Left ventricle myocardium inferior (tissue), 1 donor: Measurements from ENCODE around the gene NDUFA5. TPM values are rescaled to one million over a fixed set of nuclear protein-coding genes. Genes with fewer than 3 reads are reported as not detected.

Experiments
- DNase-seq: peaks from one replicate; pipeline ENCODE4 v3.0.0-alpha.2; 2020
- H3K27ac ChIP-seq: fragments of 200-600 bp; replicated peaks from 2 replicates; pipeline ENCODE4 v1.8.0; 2021
- H3K27me3 ChIP-seq: fragments of 200-600 bp; 2 replicates; pipeline ENCODE4 v1.8.0; 2021; ENCODE audit warnings: low read depth
- H3K36me3 ChIP-seq: fragments of 200-600 bp; 2 replicates; pipeline ENCODE4 v1.8.0; 2021
- H3K4me1 ChIP-seq: fragments of 200-600 bp; 2 replicates; pipeline ENCODE4 v1.8.0; 2021
- H3K4me3 ChIP-seq: fragments of 200-600 bp; 2 replicates; pipeline ENCODE4 v1.8.0; 2021; ENCODE audit warnings: mild to moderate bottlenecking, moderate library complexity
- H3K9me3 ChIP-seq: fragments of 200-600 bp; replicated peaks from 2 replicates; pipeline ENCODE4 v1.8.0; 2021
- intact Hi-C: fragments of 100-400 bp; cut with micrococcal nuclease; formaldehyde crosslinking; loops from one replicate; pipeline ENCODE4 v1.11.0; 2022
- total RNA-seq: library from RNA; stranded (reverse); fragmentation: NEBNext Ultra II Directional; extraction: Animal tissue kit (Norgen Biotek cat#: 25700); gene quantifications from one replicate; pipeline ENCODE4 v1.2.1, GENCODE V29; 2021
- TF ChIP-seq, protein P1 (sequence below): fragments of 200-600 bp; IDR thresholded peaks from 2 replicates; pipeline ENCODE4 v1.8.0; 2021; ENCODE audit warnings: antibody characterized with exemption, mild to moderate bottlenecking, borderline replicate concordance
- donor health status: DM: no; HTN: yes; CAD: no; lungs with severe emphysema.

Gene NDUFA5
- total RNA-seq, 1 donor from 2014 or later, result 378 TPM

- H3K9me3 ChIP-seq, result peaks cover 13% of the 10 kb centered on the region
- H3K27me3 ChIP-seq, result no peaks in the 10 kb centered on the region
- TF ChIP-seq, protein P1, sequence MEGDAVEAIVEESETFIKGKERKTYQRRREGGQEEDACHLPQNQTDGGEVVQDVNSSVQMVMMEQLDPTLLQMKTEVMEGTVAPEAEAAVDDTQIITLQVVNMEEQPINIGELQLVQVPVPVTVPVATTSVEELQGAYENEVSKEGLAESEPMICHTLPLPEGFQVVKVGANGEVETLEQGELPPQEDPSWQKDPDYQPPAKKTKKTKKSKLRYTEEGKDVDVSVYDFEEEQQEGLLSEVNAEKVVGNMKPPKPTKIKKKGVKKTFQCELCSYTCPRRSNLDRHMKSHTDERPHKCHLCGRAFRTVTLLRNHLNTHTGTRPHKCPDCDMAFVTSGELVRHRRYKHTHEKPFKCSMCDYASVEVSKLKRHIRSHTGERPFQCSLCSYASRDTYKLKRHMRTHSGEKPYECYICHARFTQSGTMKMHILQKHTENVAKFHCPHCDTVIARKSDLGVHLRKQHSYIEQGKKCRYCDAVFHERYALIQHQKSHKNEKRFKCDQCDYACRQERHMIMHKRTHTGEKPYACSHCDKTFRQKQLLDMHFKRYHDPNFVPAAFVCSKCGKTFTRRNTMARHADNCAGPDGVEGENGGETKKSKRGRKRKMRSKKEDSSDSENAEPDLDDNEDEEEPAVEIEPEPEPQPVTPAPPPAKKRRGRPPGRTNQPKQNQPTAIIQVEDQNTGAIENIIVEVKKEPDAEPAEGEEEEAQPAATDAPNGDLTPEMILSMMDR, result no peak
- H3K27ac ChIP-seq, result no peak overlapping the region
- no peaks in the 10 kb centered on the region for H3K36me3 ChIP-seq
- H3K4me3 ChIP-seq, result no peak overlapping the region
- DNase-seq, result no peak
- intact Hi-C loops, result no loop called here
- no peaks in the 10 kb centered on the region for H3K4me1 ChIP-seq
Observed at GRCh38 chr7:123500878-123501489, 56.6 kb downstream of the NDUFA5 start.

GRCh38 chr7:123499211-123499970 is 58.2 kb downstream of the NDUFA5 start:
- intact Hi-C loops, result no loop called here
- TF ChIP-seq, protein P1, result no peak
- DNase-seq, result no peak
- H3K27me3 ChIP-seq, result no peaks in the 10 kb centered on the region
- no peaks in the 10 kb centered on the region for H3K36me3 ChIP-seq
- H3K4me1 ChIP-seq, result no peaks in the 10 kb centered on the region
- H3K27ac ChIP-seq, result no peak overlapping the region
- no peaks in the 10 kb centered on the region for H3K9me3 ChIP-seq
- no peak overlapping the region for H3K4me3 ChIP-seq

DNA sequence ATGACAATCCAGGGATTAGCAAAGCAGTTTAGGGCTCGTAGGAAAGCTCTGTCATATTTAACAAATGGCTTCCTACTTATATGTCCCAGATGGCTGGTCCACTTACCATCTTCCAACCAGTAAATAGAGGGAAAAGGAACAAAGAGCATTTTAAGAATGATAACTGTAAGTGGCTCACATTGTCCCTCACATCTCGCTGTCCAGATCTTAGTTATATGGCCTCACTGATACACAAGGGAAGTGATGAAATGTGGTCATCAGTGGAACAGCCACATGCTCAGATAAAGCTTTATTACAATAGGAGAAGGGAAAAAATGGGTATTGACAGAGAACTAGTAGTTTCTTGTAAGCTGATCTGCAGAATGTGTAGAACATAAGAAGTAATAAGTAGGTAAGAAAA is 59.0 kb downstream of the NDUFA5 start:
- intact Hi-C loops, result no loop called here
- Histone ChIP-seq H3K27me3 (no peaks in the 10 kb centered on the region), H3K36me3 (no peaks in the 10 kb centered on the region), H3K4me3 (no peak overlapping the region), H3K9me3 (no peaks in the 10 kb centered on the region), H3K4me1 (no peaks in the 10 kb centered on the region), H3K27ac (no peak overlapping the region)
- TF ChIP-seq, protein P1, result no peak
- DNase-seq, result no peak

DNA sequence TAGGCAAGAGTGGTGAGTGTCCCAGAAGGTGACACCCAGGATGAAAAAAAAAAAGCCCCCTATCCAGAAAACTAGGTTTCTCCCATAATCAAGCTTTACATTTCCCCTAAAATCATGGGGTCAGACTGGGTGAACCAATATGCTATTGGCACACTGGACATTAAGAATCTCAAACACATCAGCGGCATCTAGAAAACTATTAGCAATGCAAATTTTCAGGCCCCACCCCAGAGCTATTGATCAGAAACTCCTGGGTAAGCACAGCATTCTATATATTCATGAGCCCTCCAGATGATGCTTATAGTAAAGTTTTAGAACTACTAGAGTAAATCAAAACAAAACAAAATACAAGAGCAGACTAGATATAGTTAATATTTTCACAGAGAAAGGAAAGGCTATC is 59.6 kb downstream of the NDUFA5 start:
- no peaks in the 10 kb centered on the region for H3K4me1 ChIP-seq
- no peak for DNase-seq
- H3K36me3 ChIP-seq, result no peaks in the 10 kb centered on the region
- H3K27ac ChIP-seq, result no peak overlapping the region
- TF ChIP-seq, protein P1, result no peak
- intact Hi-C loops, result no loop called here
- no peaks in the 10 kb centered on the region for H3K9me3 ChIP-seq
- H3K27me3 ChIP-seq, result no peaks in the 10 kb centered on the region
- no peak overlapping the region for H3K4me3 ChIP-seq

DNA sequence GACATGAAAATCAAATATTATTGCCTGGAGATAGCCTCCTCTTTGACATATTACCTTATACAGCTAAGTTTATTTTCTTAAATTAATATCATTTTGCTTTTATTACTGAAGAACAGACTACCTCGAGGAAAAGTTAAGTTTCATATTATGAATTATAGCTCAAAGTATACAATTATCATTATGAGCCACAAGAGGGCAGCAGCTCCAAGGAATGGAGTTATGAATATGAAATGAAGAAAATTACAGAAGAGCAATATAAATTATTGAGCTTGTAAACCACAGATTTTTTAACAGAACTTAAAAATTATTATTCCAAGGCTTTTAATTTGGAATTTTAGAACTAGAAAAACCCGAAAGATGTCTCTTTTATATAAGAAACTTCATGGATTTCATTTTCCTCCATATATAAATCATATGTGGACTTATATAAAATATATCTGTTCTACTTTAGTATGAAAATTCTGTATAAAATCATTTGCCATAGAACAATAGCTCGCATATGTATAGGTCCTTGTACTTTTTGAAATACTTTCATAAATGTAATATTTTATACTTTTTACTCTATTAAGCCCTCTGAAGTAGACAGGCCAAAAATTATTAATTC is 63.3 kb downstream of the NDUFA5 start:
- no peak for DNase-seq
- no peaks in the 10 kb centered on the region for H3K27me3 ChIP-seq
- TF ChIP-seq, protein P1, result peak; percentile 85
- intact Hi-C loops, result loop anchor here (5.0 kb wide), 1 partner anchor 43 kb away; no protein-coding TSS in a partner anchor
- peaks cover 10% of the 10 kb centered on the region for H3K9me3 ChIP-seq
- no peaks in the 10 kb centered on the region for H3K4me1 ChIP-seq
- no peak overlapping the region for H3K27ac ChIP-seq
- no peaks in the 10 kb centered on the region for H3K36me3 ChIP-seq
- no peak overlapping the region for H3K4me3 ChIP-seq
